ENCODE data around the gene MAP4K2. TPM values are rescaled to one million over a fixed set of nuclear protein-coding genes. Genes with fewer than 3 reads are reported as not detected.

MAP4K2 gene
- total RNA-seq, 4 donors from 2014 or later: 10.2 to 49.1 (median 24.4) TPM

DNA sequence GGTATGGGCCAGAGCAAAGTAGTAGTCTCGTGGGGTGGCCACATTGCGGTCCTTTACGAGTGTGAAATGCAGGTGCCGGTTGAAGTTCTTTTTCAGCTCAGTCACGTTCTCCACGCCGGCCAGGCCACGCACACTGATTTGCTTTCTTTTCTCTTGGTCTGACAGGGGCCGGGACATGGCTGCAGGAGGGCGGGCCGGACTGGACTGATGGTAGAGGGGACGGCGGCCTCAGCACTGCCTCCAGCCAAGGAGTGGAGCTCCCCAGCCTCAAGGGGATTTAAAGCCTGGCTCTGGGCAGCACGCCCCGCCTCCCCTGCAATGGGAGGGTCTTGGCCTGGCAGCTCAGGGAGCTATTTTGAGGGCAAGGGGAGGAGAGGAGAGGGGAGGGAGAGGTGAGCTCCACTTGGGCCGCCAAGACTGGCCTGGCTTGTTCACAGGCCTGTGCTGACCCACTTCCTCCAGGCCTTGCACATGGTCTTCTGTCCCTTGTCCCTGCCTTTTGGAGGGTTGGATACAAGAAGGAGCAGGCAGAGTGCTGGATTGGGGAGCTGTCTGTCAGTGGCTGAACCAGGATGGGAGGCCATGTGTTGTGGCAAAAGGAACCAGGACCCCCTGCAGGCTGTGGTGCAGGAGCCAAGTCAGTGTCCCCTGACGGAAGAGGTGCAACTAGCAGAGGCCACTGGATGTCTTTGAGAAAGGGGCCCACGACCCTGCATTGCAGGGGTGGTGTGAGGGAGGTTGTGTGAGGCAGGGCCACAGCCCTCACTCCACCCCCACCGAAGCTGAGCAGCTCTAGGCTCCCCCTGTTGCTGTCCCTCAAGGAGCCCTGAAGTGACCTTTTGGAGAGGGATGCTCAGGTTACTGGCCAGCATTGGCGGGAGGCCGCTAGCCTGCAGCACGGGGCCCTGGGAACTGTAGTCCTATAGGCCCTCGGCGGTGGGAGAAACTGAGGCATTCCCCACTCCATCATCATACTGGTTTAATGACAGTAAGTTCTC is 43.0 kb downstream of the MAP4K2 start, which contains the start of gene PYGM:
Gene PYGM (minus strand): TSS at position 253 of the 998 bp plus-strand sequence. CDS start 76 bp downstream, at position 177.
- TF ChIP-seq POLR2A (IDR thresholded peaks at IDR 0.05): peak; percentile 29 to 39
- TF ChIP-seq, protein P1, sequence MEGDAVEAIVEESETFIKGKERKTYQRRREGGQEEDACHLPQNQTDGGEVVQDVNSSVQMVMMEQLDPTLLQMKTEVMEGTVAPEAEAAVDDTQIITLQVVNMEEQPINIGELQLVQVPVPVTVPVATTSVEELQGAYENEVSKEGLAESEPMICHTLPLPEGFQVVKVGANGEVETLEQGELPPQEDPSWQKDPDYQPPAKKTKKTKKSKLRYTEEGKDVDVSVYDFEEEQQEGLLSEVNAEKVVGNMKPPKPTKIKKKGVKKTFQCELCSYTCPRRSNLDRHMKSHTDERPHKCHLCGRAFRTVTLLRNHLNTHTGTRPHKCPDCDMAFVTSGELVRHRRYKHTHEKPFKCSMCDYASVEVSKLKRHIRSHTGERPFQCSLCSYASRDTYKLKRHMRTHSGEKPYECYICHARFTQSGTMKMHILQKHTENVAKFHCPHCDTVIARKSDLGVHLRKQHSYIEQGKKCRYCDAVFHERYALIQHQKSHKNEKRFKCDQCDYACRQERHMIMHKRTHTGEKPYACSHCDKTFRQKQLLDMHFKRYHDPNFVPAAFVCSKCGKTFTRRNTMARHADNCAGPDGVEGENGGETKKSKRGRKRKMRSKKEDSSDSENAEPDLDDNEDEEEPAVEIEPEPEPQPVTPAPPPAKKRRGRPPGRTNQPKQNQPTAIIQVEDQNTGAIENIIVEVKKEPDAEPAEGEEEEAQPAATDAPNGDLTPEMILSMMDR (IDR thresholded peaks at IDR 0.05): no peak
- Histone ChIP-seq H3K27me3 (no peaks in the 10 kb centered on the region), H3K9me3 (no peaks in the 10 kb centered on the region), H3K4me3 (peak within 1 kb of the TSS; percentile 3 to 26), H3K27ac (peak within 1 kb of the TSS; percentile 77), H3K36me3 (no peaks in the 10 kb centered on the region), H3K4me1 (peaks cover 9 to 16% of the 10 kb centered on the region in 2 donors)
- intact Hi-C loops (cut with DNase I; ENCODE audit: low total_unique reads): no loop called here
- peak; percentile 83 to 90 for DNase-seq

DNA sequence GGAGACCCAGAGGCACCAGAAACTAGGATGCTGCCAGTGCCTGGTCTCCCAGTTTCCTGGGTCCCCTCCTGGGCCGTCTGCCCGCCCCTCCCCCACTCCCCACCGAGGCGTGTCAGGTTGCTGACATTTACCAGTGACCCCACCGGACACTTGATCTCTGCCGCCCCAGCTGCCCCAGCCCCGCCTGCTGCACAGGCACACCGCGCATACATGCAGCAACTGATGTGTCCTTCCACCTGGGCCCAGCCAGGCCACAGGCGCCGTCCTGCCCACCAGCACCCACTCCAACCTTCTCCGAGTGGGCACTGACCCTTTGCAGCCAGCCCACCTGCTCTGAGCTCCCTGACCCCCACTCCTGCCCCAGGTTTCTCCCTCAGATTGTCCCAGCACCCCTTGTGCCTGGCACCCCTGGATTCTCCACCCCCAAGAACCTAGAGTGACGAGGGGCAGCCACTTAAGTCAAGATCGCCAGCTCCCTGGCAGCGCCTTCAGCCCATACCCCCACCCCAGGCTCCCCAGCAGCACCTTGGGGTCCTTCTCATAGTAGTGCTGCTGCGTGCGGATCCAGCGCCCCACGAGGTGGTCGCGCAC is 43.8 kb downstream of the MAP4K2 start:
- Histone ChIP-seq H3K4me3 (peak overlapping the region; percentile 3 to 26), H3K27me3 (no peaks in the 10 kb centered on the region), H3K4me1 (peaks cover 9 to 16% of the 10 kb centered on the region in 2 donors), H3K9me3 (no peaks in the 10 kb centered on the region), H3K27ac (peak overlapping the region; percentile 77), H3K36me3 (no peaks in the 10 kb centered on the region)
- TF ChIP-seq, protein P1 (IDR thresholded peaks at IDR 0.05): no peak
- TF ChIP-seq POLR2A (IDR thresholded peaks at IDR 0.05): no peak
- peak in 1 of 2 donors; percentile 29 for DNase-seq
- intact Hi-C loops (cut with DNase I; ENCODE audit: low total_unique reads): no loop called here

DNA sequence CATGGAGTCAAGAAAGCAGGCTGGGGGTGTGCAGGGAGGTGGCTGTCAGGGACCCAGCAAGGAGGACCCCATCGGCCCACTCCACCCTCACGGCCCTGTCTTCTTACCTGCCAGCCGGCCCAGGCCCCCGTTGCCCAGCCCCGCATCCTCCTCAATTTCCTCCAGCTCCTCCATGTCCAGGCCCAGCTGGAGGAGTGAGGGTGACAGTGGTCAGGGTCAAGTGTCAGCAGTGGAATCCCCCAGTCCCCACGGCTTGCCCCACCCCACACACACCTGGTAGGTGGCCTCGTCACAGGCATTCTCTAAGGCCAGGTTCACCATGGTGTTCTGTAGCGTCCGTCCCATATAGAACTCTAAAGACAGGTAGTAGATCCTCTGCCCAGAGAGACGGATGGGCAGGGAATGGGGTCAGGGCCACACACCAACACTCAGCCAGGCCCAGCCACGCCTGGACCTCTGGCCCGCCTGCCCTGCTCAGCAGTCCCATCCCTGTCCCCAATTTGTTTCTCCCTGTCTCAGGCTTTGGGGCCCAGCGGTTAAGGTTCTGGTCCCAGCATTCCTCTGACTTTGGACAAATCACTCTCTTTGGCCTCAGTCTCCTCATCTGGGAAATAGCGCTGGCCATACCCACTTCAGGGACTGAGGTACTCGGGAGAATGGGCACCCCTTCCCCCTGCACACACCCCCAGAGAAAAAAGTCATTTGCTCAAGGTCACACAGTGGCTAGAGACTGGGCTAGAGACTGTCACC is 44.5 kb downstream of the MAP4K2 start:
- Histone ChIP-seq H3K27ac (peak overlapping the region; percentile 77), H3K4me1 (peaks cover 9% of the 10 kb centered on the region in 2 donors), H3K4me3 (no peak overlapping the region), H3K9me3 (no peaks in the 10 kb centered on the region), H3K36me3 (no peaks in the 10 kb centered on the region), H3K27me3 (no peaks in the 10 kb centered on the region)
- intact Hi-C loops (cut with DNase I; ENCODE audit: low total_unique reads): no loop called here
- no peak for DNase-seq
- TF ChIP-seq POLR2A (IDR thresholded peaks at IDR 0.05): no peak
- TF ChIP-seq, protein P1 (IDR thresholded peaks at IDR 0.05): no peak

DNA sequence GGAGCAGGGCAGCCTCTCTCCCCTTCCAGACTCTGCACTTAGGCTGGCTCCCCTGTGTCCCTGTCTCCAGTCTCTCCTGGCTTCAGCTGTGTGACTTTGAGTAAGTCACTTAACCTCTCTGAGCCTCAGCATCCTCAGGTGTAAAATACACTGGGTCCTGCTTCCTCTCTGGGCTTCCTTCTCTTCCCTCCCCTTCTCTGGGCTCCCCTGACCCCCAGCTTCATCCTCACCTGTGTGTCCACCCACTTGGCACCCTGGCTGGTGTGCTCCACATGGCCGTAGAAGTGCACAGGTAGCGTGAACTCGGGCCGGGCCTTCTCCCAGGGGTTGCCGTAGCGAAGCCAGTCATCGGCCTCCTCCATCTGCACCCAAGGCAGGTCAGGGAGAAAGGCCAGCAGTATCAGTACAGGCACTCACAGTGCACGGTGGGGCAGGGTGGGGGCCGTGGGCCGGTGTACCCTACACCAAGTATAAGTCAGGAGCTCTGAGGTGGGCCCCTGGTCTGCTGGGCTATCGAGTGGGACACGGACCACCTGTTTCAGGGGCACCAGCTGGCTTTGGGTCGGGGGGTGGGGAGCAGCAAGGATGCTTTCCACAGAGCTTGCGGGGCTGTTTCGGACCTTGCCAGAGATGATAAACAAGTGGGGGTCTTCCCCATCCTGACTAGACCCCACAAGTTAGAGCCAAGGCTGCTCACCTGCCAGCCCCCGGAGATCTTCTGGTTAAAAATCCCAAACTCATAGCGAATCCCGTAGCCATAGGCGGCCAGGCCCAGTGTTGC is 45.3 kb downstream of the MAP4K2 start:
- intact Hi-C loops (cut with DNase I; ENCODE audit: low total_unique reads): no loop called here
- Histone ChIP-seq H3K4me3 (no peak overlapping the region), H3K36me3 (no peaks in the 10 kb centered on the region), H3K9me3 (no peaks in the 10 kb centered on the region), H3K4me1 (peaks cover 6 to 9% of the 10 kb centered on the region in 2 donors), H3K27me3 (no peaks in the 10 kb centered on the region), H3K27ac (no peak overlapping the region)
- TF ChIP-seq, protein P1 (IDR thresholded peaks at IDR 0.05): no peak
- no peak for TF ChIP-seq POLR2A (IDR thresholded peaks at IDR 0.05)
- peak in 1 of 2 donors; percentile 13 for DNase-seq

Data from uterus (tissue), 4 donors.